ENCODE results near the gene MYT1.
A peak's percentile ranks its signal among the peaks of the same experiment; 100 is the strongest.

Gene MYT1

DNA sequence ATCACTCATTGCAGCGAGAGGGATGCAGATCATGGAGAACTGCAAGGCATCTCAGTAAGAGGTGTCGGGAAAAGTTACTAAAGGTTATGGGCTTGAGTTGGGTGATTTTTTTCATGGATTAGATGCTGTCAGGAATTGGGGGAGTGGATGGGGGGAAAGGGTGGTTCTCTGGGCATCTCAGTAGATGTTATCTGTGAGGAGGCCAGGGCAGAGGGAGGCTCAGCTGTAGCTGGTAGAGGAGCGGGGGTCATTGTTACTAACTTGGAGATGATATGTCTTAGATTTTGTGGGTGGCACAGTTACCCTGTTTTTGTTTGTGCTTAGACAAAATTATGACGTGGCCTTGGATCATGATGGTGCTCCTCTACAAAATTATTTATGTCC, 88.7 kb downstream of the MYT1 start:
- H3K27ac ChIP-seq, result no peak overlapping the region
- TF ChIP-seq, protein P1, sequence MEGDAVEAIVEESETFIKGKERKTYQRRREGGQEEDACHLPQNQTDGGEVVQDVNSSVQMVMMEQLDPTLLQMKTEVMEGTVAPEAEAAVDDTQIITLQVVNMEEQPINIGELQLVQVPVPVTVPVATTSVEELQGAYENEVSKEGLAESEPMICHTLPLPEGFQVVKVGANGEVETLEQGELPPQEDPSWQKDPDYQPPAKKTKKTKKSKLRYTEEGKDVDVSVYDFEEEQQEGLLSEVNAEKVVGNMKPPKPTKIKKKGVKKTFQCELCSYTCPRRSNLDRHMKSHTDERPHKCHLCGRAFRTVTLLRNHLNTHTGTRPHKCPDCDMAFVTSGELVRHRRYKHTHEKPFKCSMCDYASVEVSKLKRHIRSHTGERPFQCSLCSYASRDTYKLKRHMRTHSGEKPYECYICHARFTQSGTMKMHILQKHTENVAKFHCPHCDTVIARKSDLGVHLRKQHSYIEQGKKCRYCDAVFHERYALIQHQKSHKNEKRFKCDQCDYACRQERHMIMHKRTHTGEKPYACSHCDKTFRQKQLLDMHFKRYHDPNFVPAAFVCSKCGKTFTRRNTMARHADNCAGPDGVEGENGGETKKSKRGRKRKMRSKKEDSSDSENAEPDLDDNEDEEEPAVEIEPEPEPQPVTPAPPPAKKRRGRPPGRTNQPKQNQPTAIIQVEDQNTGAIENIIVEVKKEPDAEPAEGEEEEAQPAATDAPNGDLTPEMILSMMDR (conservative IDR thresholded peaks at IDR 0.05; ENCODE audit: low read depth), result no peak
- ChIA-PET POLR2A (ENCODE audit: low non-redundant PET) (no interaction called here), CTCF (no interaction called here)
- DNase-seq (ENCODE audit: low spot score), result no peak

DNA sequence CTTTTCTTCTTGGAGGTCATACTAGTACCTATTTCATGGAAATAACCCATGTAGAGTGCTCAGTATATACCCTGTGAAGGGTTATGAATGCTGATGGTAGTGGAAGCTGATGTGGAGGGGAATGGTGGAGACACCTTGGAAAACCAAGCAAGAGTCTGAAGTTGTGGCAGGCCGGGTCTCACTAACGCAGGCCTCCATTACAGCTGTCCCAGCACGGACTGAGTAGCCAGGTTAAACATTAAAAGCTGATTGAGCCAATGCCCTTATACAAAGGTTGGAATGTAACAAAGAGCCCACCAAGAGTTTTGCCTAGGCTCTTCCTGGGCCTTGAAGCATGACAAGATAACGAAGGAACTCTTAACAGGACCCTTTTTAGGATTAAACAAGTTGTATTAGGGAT, 89.2 kb downstream of the MYT1 start:
- no peak overlapping the region for H3K27ac ChIP-seq
- no peak for DNase-seq (ENCODE audit: low spot score)
- POLR2A ChIA-PET (ENCODE audit: low non-redundant PET), result no interaction called here
- CTCF ChIA-PET, result no interaction called here
- TF ChIP-seq, protein P1 (conservative IDR thresholded peaks at IDR 0.05; ENCODE audit: low read depth), result no peak

DNA sequence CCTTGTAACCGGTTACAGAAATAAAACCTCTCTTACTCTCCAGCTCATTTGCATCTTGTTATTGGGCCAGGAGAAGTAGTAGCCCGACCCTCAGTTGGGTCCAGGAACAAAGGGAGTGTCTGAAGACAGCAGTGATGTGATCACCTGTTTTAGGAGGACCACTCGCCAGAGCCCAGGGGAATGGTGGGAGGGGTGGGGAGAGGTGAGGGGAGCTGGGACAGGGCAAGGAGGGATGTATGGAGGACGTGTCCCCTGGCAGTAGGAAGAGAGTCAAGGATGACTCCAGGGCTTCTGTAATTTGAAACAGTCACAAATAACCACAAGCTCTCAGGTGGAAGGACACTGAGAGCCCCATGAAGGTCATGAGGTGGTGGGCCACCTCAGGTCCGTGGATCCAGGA, 89.9 kb downstream of the MYT1 start:
- H3K27ac ChIP-seq, result no peak overlapping the region
- ChIA-PET POLR2A (ENCODE audit: low non-redundant PET) (no interaction called here), CTCF (interaction anchor here (0.6 kb wide), 1 partner anchor 337 kb away, joined by 4 read pairs; no protein-coding TSS in a partner anchor)
- TF ChIP-seq, protein P1 (conservative IDR thresholded peaks at IDR 0.05; ENCODE audit: low read depth), result no peak
- no peak for DNase-seq (ENCODE audit: low spot score)

DNA sequence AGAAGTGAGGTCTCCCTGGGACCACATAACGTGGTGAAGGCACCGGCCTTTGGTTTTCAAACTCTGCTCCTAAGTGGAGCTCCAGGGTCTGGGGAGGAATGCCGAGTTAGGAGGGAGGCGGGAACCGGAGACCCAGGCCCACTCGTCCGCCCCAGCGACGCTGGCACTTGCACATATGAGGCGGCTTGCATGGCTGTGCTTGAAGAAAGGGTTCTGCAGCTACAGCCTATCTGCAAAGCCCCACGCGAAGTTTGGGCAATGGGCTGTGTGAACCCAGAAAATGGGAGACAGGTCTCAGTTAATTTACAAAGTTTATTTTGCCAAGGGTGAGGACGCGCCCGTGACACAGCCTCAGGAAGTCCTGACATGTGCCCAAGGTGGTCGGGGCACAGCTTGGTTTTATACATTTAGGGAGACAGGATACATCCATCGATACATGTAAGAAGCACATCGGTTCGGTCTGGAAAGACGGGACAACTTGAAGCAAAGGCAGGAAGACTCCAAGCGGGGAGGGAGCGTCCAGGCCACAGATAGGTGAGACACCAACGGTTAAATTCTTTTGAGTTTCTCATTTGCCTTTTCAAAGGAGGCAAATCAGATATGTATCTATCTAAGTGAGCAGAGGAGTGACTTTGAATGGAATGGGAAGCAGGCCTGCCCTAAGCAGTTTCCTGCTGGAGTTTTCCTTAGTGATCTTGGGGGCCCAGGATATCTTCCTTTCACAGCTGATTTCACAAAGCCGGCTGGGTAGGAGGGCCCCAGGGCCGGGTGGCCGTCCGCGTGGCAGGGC, 90.5 kb downstream of the MYT1 start:
- peak overlapping the region; percentile 79 for H3K27ac ChIP-seq
- TF ChIP-seq, protein P1 (conservative IDR thresholded peaks at IDR 0.05; ENCODE audit: low read depth), result no peak
- no peak for DNase-seq (ENCODE audit: low spot score)
- ChIA-PET POLR2A (ENCODE audit: low non-redundant PET) (no interaction called here), CTCF (interaction anchor here (0.6 to 1.5 kb wide), 2 partner anchors 31 to 338 kb away, joined by 4 to 7 read pairs; no protein-coding TSS in a partner anchor)

DNA sequence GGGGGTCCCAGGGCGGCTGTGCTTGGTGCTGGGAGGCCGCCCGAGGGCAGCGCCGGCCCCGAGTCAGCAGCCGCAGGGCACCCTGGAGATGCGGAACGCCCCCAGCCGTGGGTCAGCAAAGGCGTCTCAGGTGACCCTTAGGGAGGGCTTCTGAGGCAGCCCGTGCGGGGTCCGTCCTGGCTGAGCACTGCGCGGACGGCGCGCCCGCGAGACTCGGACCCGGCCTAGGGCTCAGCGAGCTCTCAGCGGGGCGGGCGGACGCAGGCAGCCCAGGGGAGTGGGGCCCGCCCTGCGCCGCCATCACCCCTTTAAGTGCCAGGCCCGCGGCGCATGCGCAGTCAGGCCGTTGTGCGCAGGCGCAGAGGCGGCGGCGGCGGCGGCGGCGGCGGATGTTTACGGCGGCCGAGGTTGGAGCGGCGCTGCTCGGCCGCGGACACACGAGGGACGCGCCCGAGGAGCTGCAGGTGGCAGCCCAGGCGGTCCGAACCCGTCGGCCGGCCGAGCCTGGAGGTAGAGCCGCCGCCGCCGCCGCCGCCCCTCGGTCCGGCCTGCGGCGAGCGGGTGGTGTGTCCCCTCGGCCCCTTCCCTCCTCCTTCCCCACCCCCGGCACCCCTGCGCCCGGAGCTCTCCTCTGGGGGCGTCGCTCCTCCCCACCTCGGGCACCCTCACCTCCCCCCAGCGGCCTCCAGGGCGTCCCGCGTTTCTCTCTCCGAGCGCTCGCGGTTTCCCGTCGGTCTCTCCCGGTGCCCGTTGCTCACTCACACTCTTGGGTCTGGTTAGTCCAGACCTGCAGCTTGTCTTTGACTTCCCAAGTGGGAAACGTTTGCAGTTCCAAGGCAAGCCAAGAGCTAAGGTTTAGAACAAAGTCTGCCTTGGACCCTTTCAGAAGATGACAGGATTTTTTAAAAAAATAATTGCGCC, 91.4 kb downstream of the MYT1 start, which contains the start of gene PCMTD2:
Gene PCMTD2 (plus strand): TSS at position 388 of the 921 bp plus-strand sequence. CDS start 4,218 bp downstream, outside the sequence.
- DNase-seq (ENCODE audit: low spot score), result peak; percentile 99
- H3K27ac ChIP-seq, result peak within 1 kb of the TSS; percentile 79
- POLR2A ChIA-PET (ENCODE audit: low non-redundant PET), result interaction anchor here (0.6 to 1.1 kb wide), 2 partner anchors 99 to 115 kb away, joined by 4 read pairs; no protein-coding TSS in a partner anchor
- CTCF ChIA-PET, result interaction anchor here (0.6 to 1.5 kb wide), 4 partner anchors 15 to 217 kb away, joined by 3 to 7 read pairs (median 3); no protein-coding TSS in a partner anchor
- TF ChIP-seq, protein P1 (conservative IDR thresholded peaks at IDR 0.05; ENCODE audit: low read depth), result no peak

Measured in RWPE1 (cell line).